ENCODE data around the gene OR5M11.
A peak's percentile ranks its signal among the peaks of the same experiment; 100 is the strongest.

Gene OR5M11

GRCh38 chr11:56543739-56544138, 682 bp upstream of the OR5M11 start:
- no peak overlapping the region for H2BK120ac ChIP-seq (ENCODE audit: low read depth, low read length)
- no peaks in the 10 kb centered on the region for H3K79me1 ChIP-seq (ENCODE audit: low read length)
- no peak overlapping the region for H2BK15ac ChIP-seq (replicated peaks; ENCODE audit: low read depth)
- no peaks in the 10 kb centered on the region for H3K36me3 ChIP-seq (ENCODE audit: control insufficient read depth, insufficient read depth, low read length)
- no peak overlapping the region for H3K23ac ChIP-seq (ENCODE audit: low read length)
- WGBS (ENCODE audit: extremely low coverage, insufficient coverage, low lambda C conversion rate), result no CpG with 5 or more reads among the region's 1 CpG
- H2BK5ac ChIP-seq (ENCODE audit: low read length), result no peak overlapping the region
- H3K79me2 ChIP-seq (ENCODE audit: control insufficient read depth, insufficient read depth, low read length), result no peaks in the 10 kb centered on the region
- no peaks in the 10 kb centered on the region for H3K27me3 ChIP-seq (ENCODE audit: insufficient read depth, low read length, poor library complexity)
- H3K4ac ChIP-seq (ENCODE audit: low read depth, low read length), result no peak overlapping the region
- no peak overlapping the region for H3K4me2 ChIP-seq (ENCODE audit: low read length)
- H4K8ac ChIP-seq (ENCODE audit: low read depth, low read length), result no peak overlapping the region
- no peak overlapping the region for H2AK5ac ChIP-seq (ENCODE audit: low read length)
- no peak overlapping the region for H4K5ac ChIP-seq (ENCODE audit: low read length)
- no peak overlapping the region for H3K56ac ChIP-seq (ENCODE audit: low read length)
- H3K4me3 ChIP-seq (ENCODE audit: low read length), result no peak overlapping the region
- H3K9ac ChIP-seq (ENCODE audit: low read length), result no peak overlapping the region
- H3K18ac ChIP-seq (ENCODE audit: low read length), result no peak overlapping the region
- no peak for DNase-seq
- no peak overlapping the region for H3K27ac ChIP-seq (ENCODE audit: low read depth, low read length)
- H3K4me1 ChIP-seq (ENCODE audit: control insufficient read depth, low read depth, low read length), result no peaks in the 10 kb centered on the region

- no peak overlapping the region for H3K9ac ChIP-seq (ENCODE audit: low read length)
These were observed 9.9 kb downstream of the OR5M11 start for GRCh38 chr11:56533054-56533740.

GRCh38 chr11:56531856-56532255, 11.2 kb downstream of the OR5M11 start:
- Histone ChIP-seq H4K8ac (ENCODE audit: low read depth, low read length) (no peak overlapping the region), H4K5ac (ENCODE audit: low read length) (no peak overlapping the region), H2BK120ac (ENCODE audit: low read depth, low read length) (no peak overlapping the region), H3K36me3 (ENCODE audit: control insufficient read depth, insufficient read depth, low read length) (no peaks in the 10 kb centered on the region), H3K23ac (ENCODE audit: low read length) (no peak overlapping the region), H3K18ac (ENCODE audit: low read length) (no peak overlapping the region), H2BK15ac (replicated peaks; ENCODE audit: low read depth) (no peak overlapping the region), H3K79me1 (ENCODE audit: low read length) (no peaks in the 10 kb centered on the region), H3K27ac (ENCODE audit: low read depth, low read length) (no peak overlapping the region), H3K27me3 (ENCODE audit: insufficient read depth, low read length, poor library complexity) (no peaks in the 10 kb centered on the region), H3K56ac (ENCODE audit: low read length) (no peak overlapping the region), H2AK5ac (ENCODE audit: low read length) (no peak overlapping the region), H3K4me1 (ENCODE audit: control insufficient read depth, low read depth, low read length) (no peaks in the 10 kb centered on the region), H3K9ac (ENCODE audit: low read length) (no peak overlapping the region), H3K4me3 (ENCODE audit: low read length) (no peak overlapping the region), H3K79me2 (ENCODE audit: control insufficient read depth, insufficient read depth, low read length) (no peaks in the 10 kb centered on the region), H3K4ac (ENCODE audit: low read depth, low read length) (no peak overlapping the region), H3K4me2 (ENCODE audit: low read length) (no peak overlapping the region), H2BK5ac (ENCODE audit: low read length) (no peak overlapping the region)
- DNase-seq, result no peak
- no CpG with 5 or more reads among the region's 2 CpGs for WGBS (ENCODE audit: extremely low coverage, insufficient coverage, low lambda C conversion rate)

More at GRCh38 chr11:56533054-56533740, 9.9 kb downstream of the OR5M11 start:
- Histone ChIP-seq H3K79me1 (ENCODE audit: low read length) (no peaks in the 10 kb centered on the region), H2BK120ac (ENCODE audit: low read depth, low read length) (no peak overlapping the region), H2BK15ac (replicated peaks; ENCODE audit: low read depth) (no peak overlapping the region), H3K4me1 (ENCODE audit: control insufficient read depth, low read depth, low read length) (no peaks in the 10 kb centered on the region), H3K23ac (ENCODE audit: low read length) (no peak overlapping the region), H3K18ac (ENCODE audit: low read length) (no peak overlapping the region), H3K4ac (ENCODE audit: low read depth, low read length) (no peak overlapping the region), H3K36me3 (ENCODE audit: control insufficient read depth, insufficient read depth, low read length) (no peaks in the 10 kb centered on the region), H4K5ac (ENCODE audit: low read length) (no peak overlapping the region), H3K4me2 (ENCODE audit: low read length) (no peak overlapping the region), H4K8ac (ENCODE audit: low read depth, low read length) (no peak overlapping the region), H3K27ac (ENCODE audit: low read depth, low read length) (no peak overlapping the region), H3K56ac (ENCODE audit: low read length) (no peak overlapping the region), H2AK5ac (ENCODE audit: low read length) (no peak overlapping the region), H2BK5ac (ENCODE audit: low read length) (no peak overlapping the region), H3K4me3 (ENCODE audit: low read length) (no peak overlapping the region), H3K27me3 (ENCODE audit: insufficient read depth, low read length, poor library complexity) (no peaks in the 10 kb centered on the region), H3K79me2 (ENCODE audit: control insufficient read depth, insufficient read depth, low read length) (no peaks in the 10 kb centered on the region)
- WGBS (ENCODE audit: extremely low coverage, insufficient coverage, low lambda C conversion rate), result no CpG with 5 or more reads among the region's 3 CpGs
- DNase-seq, result no peak

GRCh38 chr11:56522008-56522407, 21.0 kb downstream of the OR5M11 start:
- no peaks in the 10 kb centered on the region for H3K79me1 ChIP-seq (ENCODE audit: low read length)
- H3K27me3 ChIP-seq (ENCODE audit: insufficient read depth, low read length, poor library complexity), result no peaks in the 10 kb centered on the region
- no peak overlapping the region for H4K5ac ChIP-seq (ENCODE audit: low read length)
- no peak overlapping the region for H4K8ac ChIP-seq (ENCODE audit: low read depth, low read length)
- no peak overlapping the region for H2BK120ac ChIP-seq (ENCODE audit: low read depth, low read length)
- H3K4me1 ChIP-seq (ENCODE audit: control insufficient read depth, low read depth, low read length), result no peaks in the 10 kb centered on the region
- no peak overlapping the region for H3K9ac ChIP-seq (ENCODE audit: low read length)
- H2AK5ac ChIP-seq (ENCODE audit: low read length), result no peak overlapping the region
- WGBS (ENCODE audit: extremely low coverage, insufficient coverage, low lambda C conversion rate), result no CpG with 5 or more reads among the region's 5 CpGs
- H3K36me3 ChIP-seq (ENCODE audit: control insufficient read depth, insufficient read depth, low read length), result no peaks in the 10 kb centered on the region
- H3K18ac ChIP-seq (ENCODE audit: low read length), result no peak overlapping the region
- no peak overlapping the region for H3K23ac ChIP-seq (ENCODE audit: low read length)
- no peak overlapping the region for H3K4me3 ChIP-seq (ENCODE audit: low read length)
- H3K79me2 ChIP-seq (ENCODE audit: control insufficient read depth, insufficient read depth, low read length), result no peaks in the 10 kb centered on the region
- DNase-seq, result peak; percentile 52
- H2BK15ac ChIP-seq (replicated peaks; ENCODE audit: low read depth), result no peak overlapping the region
- H2BK5ac ChIP-seq (ENCODE audit: low read length), result no peak overlapping the region
- H3K4me2 ChIP-seq (ENCODE audit: low read length), result no peak overlapping the region
- H3K56ac ChIP-seq (ENCODE audit: low read length), result no peak overlapping the region
- no peak overlapping the region for H3K27ac ChIP-seq (ENCODE audit: low read depth, low read length)
- no peak overlapping the region for H3K4ac ChIP-seq (ENCODE audit: low read depth, low read length)

- Histone ChIP-seq H3K23ac (ENCODE audit: low read length) (no peak overlapping the region), H3K4me1 (ENCODE audit: control insufficient read depth, low read depth, low read length) (no peaks in the 10 kb centered on the region), H3K27me3 (ENCODE audit: insufficient read depth, low read length, poor library complexity) (no peaks in the 10 kb centered on the region), H2BK15ac (replicated peaks; ENCODE audit: low read depth) (no peak overlapping the region), H3K4me2 (ENCODE audit: low read length) (no peak overlapping the region), H2AK5ac (ENCODE audit: low read length) (no peak overlapping the region), H3K4me3 (ENCODE audit: low read length) (no peak overlapping the region), H3K27ac (ENCODE audit: low read depth, low read length) (no peak overlapping the region), H4K8ac (ENCODE audit: low read depth, low read length) (no peak overlapping the region), H3K18ac (ENCODE audit: low read length) (no peak overlapping the region), H3K56ac (ENCODE audit: low read length) (no peak overlapping the region), H3K36me3 (ENCODE audit: control insufficient read depth, insufficient read depth, low read length) (no peaks in the 10 kb centered on the region), H3K79me1 (ENCODE audit: low read length) (no peaks in the 10 kb centered on the region), H2BK120ac (ENCODE audit: low read depth, low read length) (no peak overlapping the region), H3K79me2 (ENCODE audit: control insufficient read depth, insufficient read depth, low read length) (no peaks in the 10 kb centered on the region), H3K4ac (ENCODE audit: low read depth, low read length) (no peak overlapping the region), H2BK5ac (ENCODE audit: low read length) (no peak overlapping the region), H3K9ac (ENCODE audit: low read length) (no peak overlapping the region), H4K5ac (ENCODE audit: low read length) (no peak overlapping the region)
- no peak for DNase-seq
- WGBS (ENCODE audit: extremely low coverage, insufficient coverage, low lambda C conversion rate), result no CpG with 5 or more reads among the region's 1 CpG
These were observed 29.8 kb downstream of the OR5M11 start for GRCh38 chr11:56513280-56513679.

GRCh38 chr11:56509439-56509838, 33.6 kb downstream of the OR5M11 start:
- Histone ChIP-seq H3K23ac (ENCODE audit: low read length) (no peak overlapping the region), H2BK5ac (ENCODE audit: low read length) (no peak overlapping the region), H3K56ac (ENCODE audit: low read length) (no peak overlapping the region), H3K79me1 (ENCODE audit: low read length) (no peaks in the 10 kb centered on the region), H3K79me2 (ENCODE audit: control insufficient read depth, insufficient read depth, low read length) (no peaks in the 10 kb centered on the region), H3K36me3 (ENCODE audit: control insufficient read depth, insufficient read depth, low read length) (no peaks in the 10 kb centered on the region), H4K8ac (ENCODE audit: low read depth, low read length) (no peak overlapping the region), H3K4me2 (ENCODE audit: low read length) (no peak overlapping the region), H3K4me3 (ENCODE audit: low read length) (no peak overlapping the region), H2AK5ac (ENCODE audit: low read length) (no peak overlapping the region), H2BK15ac (replicated peaks; ENCODE audit: low read depth) (no peak overlapping the region), H3K4ac (ENCODE audit: low read depth, low read length) (no peak overlapping the region), H3K4me1 (ENCODE audit: control insufficient read depth, low read depth, low read length) (no peaks in the 10 kb centered on the region), H3K18ac (ENCODE audit: low read length) (no peak overlapping the region), H3K27ac (ENCODE audit: low read depth, low read length) (no peak overlapping the region), H3K27me3 (ENCODE audit: insufficient read depth, low read length, poor library complexity) (no peaks in the 10 kb centered on the region), H3K9ac (ENCODE audit: low read length) (no peak overlapping the region), H4K5ac (ENCODE audit: low read length) (no peak overlapping the region), H2BK120ac (ENCODE audit: low read depth, low read length) (no peak overlapping the region)
- no CpG with 5 or more reads among the region's 1 CpG for WGBS (ENCODE audit: extremely low coverage, insufficient coverage, low lambda C conversion rate)
- no peak for DNase-seq
